Measurements from ENCODE around the gene SNAPIN.
A peak's percentile ranks its signal among the peaks of the same experiment; 100 is the strongest.

The SNAPIN gene

GRCh38 chr1:153698923-153699714 is 40.6 kb downstream of the SNAPIN start:
- Histone ChIP-seq H3K36me3 (ENCODE audit: control insufficient read depth in 1 of 2, insufficient read depth in 2 of 2, low read length in 2 of 2) (no peaks in the 10 kb centered on the region), H2AK5ac (ENCODE audit: low read length) (no peak overlapping the region), H4K8ac (ENCODE audit: low read depth, low read length) (no peak overlapping the region), H3K4me2 (ENCODE audit: low read length) (no peak overlapping the region), H2BK12ac (ENCODE audit: low read length) (no peak overlapping the region), H2AFZ (ENCODE audit: insufficient read depth, low read length, poor library complexity) (no peak overlapping the region), H3K14ac (ENCODE audit: low read length) (no peak overlapping the region), H2BK120ac (ENCODE audit: insufficient read depth, low read length, poor library complexity) (no peak overlapping the region), H3K23ac (ENCODE audit: low read length) (no peak overlapping the region), H3K4ac (ENCODE audit: low read depth, low read length) (no peak overlapping the region), H4K91ac (ENCODE audit: low read depth, low read length) (no peak overlapping the region), H3K4me1 (ENCODE audit: control insufficient read depth in 1 of 2, insufficient read depth in 2 of 2, low read length in 2 of 2) (peaks cover 16 to 21% of the 10 kb centered on the region in 2 experiments), H3K9me3 (ENCODE audit: insufficient read depth, low read depth, low read length) (no peaks in the 10 kb centered on the region), H3K79me2 (ENCODE audit: control insufficient read depth, insufficient read depth, low read length, poor library complexity) (peaks cover 3% of the 10 kb centered on the region), H3K79me1 (ENCODE audit: low read length) (peaks cover 12% of the 10 kb centered on the region), H3K18ac (ENCODE audit: low read length) (no peak overlapping the region), H4K12ac (ENCODE audit: low read depth, low read length) (no peak overlapping the region), H3K9ac (ENCODE audit: low read length) (no peak overlapping the region), H2BK5ac (ENCODE audit: low read depth, low read length, poor library complexity) (no peak overlapping the region), H3K27me3 (ENCODE audit: insufficient read depth, low read length) (no peaks in the 10 kb centered on the region), H3K4me3 (ENCODE audit: low read depth, low read length) (no peak overlapping the region), H3K27ac (ENCODE audit: low read depth, low read length) (no peak overlapping the region)
- DNase-seq = peak; percentile 65 to 79
- WGBS (ENCODE audit: extremely low coverage, insufficient coverage, insufficient read length) = no CpG with 5 or more reads among the region's 6 CpGs

GRCh38 chr1:153699768-153700167 is 41.3 kb downstream of the SNAPIN start:
- Histone ChIP-seq H3K9me3 (ENCODE audit: insufficient read depth, low read depth, low read length) (no peaks in the 10 kb centered on the region), H2BK5ac (ENCODE audit: low read depth, low read length, poor library complexity) (no peak overlapping the region), H2BK12ac (ENCODE audit: low read length) (no peak overlapping the region), H2AFZ (ENCODE audit: insufficient read depth, low read length, poor library complexity) (no peak overlapping the region), H2AK5ac (ENCODE audit: low read length) (no peak overlapping the region), H4K8ac (ENCODE audit: low read depth, low read length) (no peak overlapping the region), H3K4me3 (ENCODE audit: low read depth, low read length) (no peak overlapping the region), H4K12ac (ENCODE audit: low read depth, low read length) (no peak overlapping the region), H3K23ac (ENCODE audit: low read length) (no peak overlapping the region), H3K9ac (ENCODE audit: low read length) (no peak overlapping the region), H3K4ac (ENCODE audit: low read depth, low read length) (no peak overlapping the region), H3K27ac (ENCODE audit: low read depth, low read length) (no peak overlapping the region), H3K36me3 (ENCODE audit: control insufficient read depth in 1 of 2, insufficient read depth in 2 of 2, low read length in 2 of 2) (no peaks in the 10 kb centered on the region), H3K4me2 (ENCODE audit: low read length) (no peak overlapping the region), H3K4me1 (ENCODE audit: control insufficient read depth in 1 of 2, insufficient read depth in 2 of 2, low read length in 2 of 2) (peaks cover 16 to 21% of the 10 kb centered on the region in 2 experiments), H4K91ac (ENCODE audit: low read depth, low read length) (no peak overlapping the region), H3K79me1 (ENCODE audit: low read length) (peaks cover 12% of the 10 kb centered on the region), H3K27me3 (ENCODE audit: insufficient read depth, low read length) (no peaks in the 10 kb centered on the region), H3K14ac (ENCODE audit: low read length) (no peak overlapping the region), H2BK120ac (ENCODE audit: insufficient read depth, low read length, poor library complexity) (no peak overlapping the region), H3K18ac (ENCODE audit: low read length) (no peak overlapping the region), H3K79me2 (ENCODE audit: control insufficient read depth, insufficient read depth, low read length, poor library complexity) (peaks cover 3% of the 10 kb centered on the region)
- no peak for DNase-seq
- no CpG with 5 or more reads among the region's 6 CpGs for WGBS (ENCODE audit: extremely low coverage, insufficient coverage, insufficient read length)

DNA sequence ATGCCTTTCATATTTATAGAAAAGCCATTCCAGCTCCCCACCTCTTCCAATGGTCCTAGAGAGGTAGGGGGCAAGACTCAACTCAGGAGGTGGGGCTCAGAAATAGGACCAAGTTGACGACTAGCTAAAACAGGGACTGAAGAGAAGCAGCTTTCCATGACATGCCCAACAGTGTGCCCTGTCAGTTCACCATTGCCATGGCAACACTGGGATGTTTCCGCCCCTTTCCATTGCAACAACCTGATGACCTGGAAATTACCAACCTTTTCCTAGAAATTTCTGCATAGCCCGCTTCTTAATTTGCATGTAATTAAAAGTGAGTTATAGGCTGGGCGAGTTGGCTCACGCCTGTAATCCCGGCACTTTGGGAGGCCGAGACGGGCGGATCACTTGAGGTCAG is 47.0 kb downstream of the SNAPIN start:
- no peak overlapping the region for H3K27ac ChIP-seq (ENCODE audit: low read depth, low read length)
- H3K4me1 ChIP-seq (ENCODE audit: control insufficient read depth in 1 of 2, insufficient read depth in 2 of 2, low read length in 2 of 2) = peaks cover 0 to 4% of the 10 kb centered on the region in 2 experiments
- H3K23ac ChIP-seq (ENCODE audit: low read length) = no peak overlapping the region
- no peak overlapping the region for H2AFZ ChIP-seq (ENCODE audit: insufficient read depth, low read length, poor library complexity)
- H3K4ac ChIP-seq (ENCODE audit: low read depth, low read length) = no peak overlapping the region
- no peak overlapping the region for H2AK5ac ChIP-seq (ENCODE audit: low read length)
- no peak overlapping the region for H2BK120ac ChIP-seq (ENCODE audit: insufficient read depth, low read length, poor library complexity)
- H4K8ac ChIP-seq (ENCODE audit: low read depth, low read length) = no peak overlapping the region
- H3K79me2 ChIP-seq (ENCODE audit: control insufficient read depth, insufficient read depth, low read length, poor library complexity) = no peaks in the 10 kb centered on the region
- no peaks in the 10 kb centered on the region for H3K36me3 ChIP-seq (ENCODE audit: control insufficient read depth in 1 of 2, insufficient read depth in 2 of 2, low read length in 2 of 2)
- H3K18ac ChIP-seq (ENCODE audit: low read length) = no peak overlapping the region
- no peak overlapping the region for H4K91ac ChIP-seq (ENCODE audit: low read depth, low read length)
- no peaks in the 10 kb centered on the region for H3K27me3 ChIP-seq (ENCODE audit: insufficient read depth, low read length)
- H4K12ac ChIP-seq (ENCODE audit: low read depth, low read length) = no peak overlapping the region
- no peaks in the 10 kb centered on the region for H3K79me1 ChIP-seq (ENCODE audit: low read length)
- peak; percentile 34 to 48 for DNase-seq
- whole genome bisulfite sequencing (ENCODE audit: extremely low coverage, insufficient coverage, insufficient read length) = no CpG with 5 or more reads among the region's 9 CpGs
- no peak overlapping the region for H3K9ac ChIP-seq (ENCODE audit: low read length)
- no peak overlapping the region for H3K14ac ChIP-seq (ENCODE audit: low read length)
- no peak overlapping the region for H3K4me2 ChIP-seq (ENCODE audit: low read length)
- H2BK12ac ChIP-seq (ENCODE audit: low read length) = no peak overlapping the region
- no peak overlapping the region for H2BK5ac ChIP-seq (ENCODE audit: low read depth, low read length, poor library complexity)
- H3K9me3 ChIP-seq (ENCODE audit: insufficient read depth, low read depth, low read length) = no peaks in the 10 kb centered on the region
- no peak overlapping the region for H3K4me3 ChIP-seq (ENCODE audit: low read depth, low read length)

GRCh38 chr1:153711026-153711425 is 52.5 kb downstream of the SNAPIN start:
- Histone ChIP-seq H4K12ac (ENCODE audit: low read depth, low read length) (no peak overlapping the region), H4K8ac (ENCODE audit: low read depth, low read length) (no peak overlapping the region), H3K27ac (ENCODE audit: low read depth, low read length) (no peak overlapping the region), H3K14ac (ENCODE audit: low read length) (no peak overlapping the region), H3K9me3 (ENCODE audit: insufficient read depth, low read depth, low read length) (peaks cover 1% of the 10 kb centered on the region), H3K4me2 (ENCODE audit: low read length) (no peak overlapping the region), H3K27me3 (ENCODE audit: insufficient read depth, low read length) (no peaks in the 10 kb centered on the region), H2AK5ac (ENCODE audit: low read length) (no peak overlapping the region), H2BK5ac (ENCODE audit: low read depth, low read length, poor library complexity) (no peak overlapping the region), H2AFZ (ENCODE audit: insufficient read depth, low read length, poor library complexity) (no peak overlapping the region), H3K4ac (ENCODE audit: low read depth, low read length) (no peak overlapping the region), H3K36me3 (ENCODE audit: control insufficient read depth in 1 of 2, insufficient read depth in 2 of 2, low read length in 2 of 2) (no peaks in the 10 kb centered on the region), H3K23ac (ENCODE audit: low read length) (no peak overlapping the region), H3K18ac (ENCODE audit: low read length) (no peak overlapping the region), H3K9ac (ENCODE audit: low read length) (no peak overlapping the region), H2BK12ac (ENCODE audit: low read length) (no peak overlapping the region), H3K4me1 (ENCODE audit: control insufficient read depth in 1 of 2, insufficient read depth in 2 of 2, low read length in 2 of 2) (peaks cover 0 to 4% of the 10 kb centered on the region in 2 experiments), H4K91ac (ENCODE audit: low read depth, low read length) (no peak overlapping the region), H3K79me1 (ENCODE audit: low read length) (no peaks in the 10 kb centered on the region), H2BK120ac (ENCODE audit: insufficient read depth, low read length, poor library complexity) (no peak overlapping the region), H3K4me3 (ENCODE audit: low read depth, low read length) (no peak overlapping the region), H3K79me2 (ENCODE audit: control insufficient read depth, insufficient read depth, low read length, poor library complexity) (no peaks in the 10 kb centered on the region)
- WGBS (ENCODE audit: extremely low coverage, insufficient coverage, insufficient read length) = no CpG with 5 or more reads among the region's 7 CpGs
- DNase-seq = no peak

All from trophoblast cell (in vitro differentiated cells and primary cell).